GM18951 (cell line): ENCODE results near the gene PHACTR1.
"Not testable (repeated sequence)": the region's sequence is repeated elsewhere in the genome, so short reads cannot be mapped to it uniquely, and the experiment has no call there.

Source experiments
- POLR2A ChIP-seq: IDR thresholded peaks from 4 replicates; pipeline ENCODE4 v1.6.1; 2011; ENCODE audit warnings: mild to moderate bottlenecking; ENCODE audit not compliant: insufficient read length, insufficient read depth; ENCODE audit errors: extremely low read depth
- in situ Hi-C: fragments of 300-500 bp; cut with MboI; formaldehyde crosslinking; loops from one replicate; pipeline ENCODE4 v1.12.0; 2022; ENCODE audit warnings: low sequenced_read_pairs, mixed read lengths, inconsistent platforms; ENCODE audit not compliant: unreplicated experiment

Gene PHACTR1

DNA sequence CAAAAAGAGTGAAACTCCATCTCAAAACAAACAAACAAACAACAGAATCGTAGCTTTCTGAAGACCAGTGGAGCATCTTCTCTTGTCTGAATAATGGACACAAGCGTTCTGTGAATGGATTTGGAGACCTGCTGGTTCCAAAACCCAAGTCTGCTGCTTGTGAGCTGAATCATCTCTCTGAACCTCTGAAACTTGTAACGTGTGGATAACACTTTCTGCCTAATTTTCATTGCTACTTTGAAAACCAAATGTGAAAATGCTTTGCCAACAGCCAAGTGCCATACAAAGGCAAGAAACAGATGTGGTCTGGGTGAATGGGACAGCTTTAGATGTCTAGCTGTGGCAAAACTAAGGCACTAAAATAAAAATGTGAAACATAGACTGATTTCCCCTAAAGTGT, 44.3 kb downstream of the PHACTR1 start:
- in situ Hi-C loops: no loop called here
- no peak for TF ChIP-seq POLR2A

DNA sequence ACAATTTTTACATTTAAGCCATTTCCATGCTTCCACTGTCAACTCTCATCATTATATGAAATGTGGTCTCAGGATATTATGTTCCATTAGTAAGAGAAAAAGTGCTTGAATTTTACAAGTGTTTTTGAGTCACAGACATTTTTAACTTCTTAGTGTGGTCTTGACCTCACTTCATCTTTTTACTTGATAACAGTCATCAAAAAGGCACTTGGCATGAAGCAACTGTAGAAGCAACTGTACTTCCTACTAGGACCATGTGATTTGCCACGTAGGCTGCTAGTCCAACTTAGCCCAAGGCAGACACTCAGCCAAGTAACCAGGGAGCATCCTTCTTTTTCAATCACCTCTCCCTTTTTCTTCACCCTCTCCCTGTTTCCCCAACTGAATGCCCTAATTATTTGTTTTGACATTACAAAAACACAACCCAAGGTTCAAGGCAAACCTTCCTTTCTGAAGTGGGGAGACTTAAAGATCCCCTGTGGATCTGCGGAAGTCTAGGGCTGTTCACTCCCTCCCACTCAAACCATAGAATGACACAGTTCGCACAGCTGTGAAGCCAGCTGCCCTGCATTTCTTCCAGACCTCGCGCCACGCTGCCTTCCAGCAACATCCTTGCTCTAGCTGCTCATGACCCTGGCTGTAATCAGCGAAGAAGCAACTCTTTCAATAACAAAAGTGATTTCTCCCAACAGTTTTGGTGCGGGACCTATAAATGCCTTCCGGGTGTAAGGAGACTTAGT, 45.0 kb downstream of the PHACTR1 start:
- TF ChIP-seq POLR2A: no peak

DNA sequence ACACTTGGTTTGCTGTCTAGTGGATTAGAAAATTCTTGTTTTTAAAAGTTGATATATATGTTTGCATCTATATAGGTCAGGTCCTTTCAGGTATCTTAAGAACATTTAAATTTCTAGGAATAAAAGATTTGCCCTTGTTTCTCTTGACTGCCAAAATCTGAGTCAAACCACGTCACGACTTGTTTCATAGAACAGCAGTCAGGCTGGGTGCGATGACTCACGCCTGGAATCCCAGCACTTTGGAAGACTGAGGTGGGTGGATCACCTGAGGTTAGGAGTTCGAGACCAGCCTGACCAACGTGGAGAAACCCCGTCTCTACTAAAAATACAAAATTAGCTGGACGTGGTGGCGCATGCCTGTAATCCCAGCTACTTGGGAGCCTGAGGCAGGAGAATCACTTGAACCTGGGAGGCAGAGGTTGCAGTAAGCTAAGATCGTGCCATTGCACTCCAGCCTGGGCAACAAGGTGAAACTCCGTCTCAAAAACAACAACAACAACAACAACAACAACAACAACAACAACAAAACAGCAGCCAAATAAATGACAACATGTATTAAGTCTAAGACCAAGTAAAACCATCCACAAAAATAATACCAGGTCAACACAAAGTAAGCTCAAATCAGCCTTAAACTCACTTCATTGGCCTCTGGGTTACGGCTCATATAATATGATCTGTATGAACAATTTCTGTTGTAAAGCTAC, 46.3 kb downstream of the PHACTR1 start:
- in situ Hi-C loops: not testable (repeated sequence)

More for the DNA sequence above, 45.0 kb downstream of the PHACTR1 start:
- in situ Hi-C loops: no loop called here

DNA sequence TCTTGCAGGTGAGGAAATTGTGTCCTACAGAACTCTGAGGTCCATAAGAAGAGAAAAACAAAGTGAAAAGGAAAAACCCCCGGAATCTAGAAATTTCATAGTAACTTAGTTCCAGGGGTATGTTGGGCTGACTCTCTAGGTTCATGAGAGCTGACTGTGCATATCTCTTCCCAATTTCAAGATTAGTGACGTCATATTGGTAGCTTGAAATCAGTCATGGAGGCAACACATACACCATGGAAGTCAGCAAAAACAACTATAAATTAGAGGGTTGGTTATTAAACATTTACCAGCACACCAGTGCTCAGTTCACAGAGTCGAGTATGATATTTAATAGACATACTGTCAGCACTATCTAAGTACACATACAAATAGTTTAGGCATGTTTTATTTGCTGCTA, 49.8 kb downstream of the PHACTR1 start:
- in situ Hi-C loops: no loop called here

DNA sequence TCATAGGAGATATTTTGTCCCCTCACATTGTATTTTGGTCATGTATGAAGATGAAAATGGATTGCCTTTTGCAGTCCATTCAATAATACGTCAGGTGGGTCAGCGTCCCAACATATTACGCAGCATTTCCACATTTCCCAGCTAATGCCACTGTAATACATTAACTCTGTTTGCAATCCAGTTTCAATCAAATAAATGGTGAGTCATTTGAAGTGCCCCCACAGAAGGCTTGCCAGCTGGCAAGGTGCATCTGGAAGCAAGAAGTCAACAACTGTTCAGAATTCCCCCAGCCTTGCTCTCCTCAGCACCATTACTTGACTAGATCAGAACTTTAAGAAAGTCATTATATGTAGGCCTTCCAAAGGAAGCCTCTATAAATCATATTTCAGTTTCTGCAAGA, 50.4 kb downstream of the PHACTR1 start:
- TF ChIP-seq POLR2A: no peak
- in situ Hi-C loops: no loop called here

More for the DNA sequence above, 49.8 kb downstream of the PHACTR1 start:
- TF ChIP-seq POLR2A: no peak

DNA sequence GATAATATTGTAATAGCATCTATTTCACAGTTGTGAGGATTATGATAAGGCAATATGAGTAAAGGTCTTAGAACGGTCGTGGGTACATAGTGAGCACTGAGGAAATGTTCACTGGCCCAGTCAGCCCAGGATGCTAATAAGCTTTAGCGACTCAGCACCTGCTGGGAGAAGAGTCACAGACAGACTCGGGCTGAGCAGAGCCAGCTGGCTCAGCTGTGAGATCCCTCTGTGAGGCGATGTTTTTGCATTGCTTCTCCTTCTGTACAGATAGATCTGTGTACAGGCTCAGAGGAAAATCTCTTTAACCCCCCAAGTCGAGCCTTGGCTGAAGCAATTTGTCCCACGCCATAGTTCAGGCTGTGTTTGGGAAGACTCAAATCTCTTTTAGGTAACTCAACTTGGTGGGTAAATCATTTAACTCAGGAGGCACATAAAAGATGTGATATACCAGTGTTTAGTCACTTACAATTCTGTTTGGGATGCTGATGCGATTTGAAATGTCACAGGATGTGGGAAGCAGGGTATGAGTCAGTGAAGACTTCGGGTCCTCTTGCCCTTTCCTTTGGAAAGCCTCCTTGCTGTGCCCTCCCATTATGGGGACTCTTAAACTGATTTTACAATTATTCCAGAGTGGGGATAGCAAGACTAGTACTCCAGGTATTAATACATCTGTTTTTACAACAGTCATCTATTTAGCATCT, 53.1 kb downstream of the PHACTR1 start:
- no peak for TF ChIP-seq POLR2A
- in situ Hi-C loops: no loop called here

DNA sequence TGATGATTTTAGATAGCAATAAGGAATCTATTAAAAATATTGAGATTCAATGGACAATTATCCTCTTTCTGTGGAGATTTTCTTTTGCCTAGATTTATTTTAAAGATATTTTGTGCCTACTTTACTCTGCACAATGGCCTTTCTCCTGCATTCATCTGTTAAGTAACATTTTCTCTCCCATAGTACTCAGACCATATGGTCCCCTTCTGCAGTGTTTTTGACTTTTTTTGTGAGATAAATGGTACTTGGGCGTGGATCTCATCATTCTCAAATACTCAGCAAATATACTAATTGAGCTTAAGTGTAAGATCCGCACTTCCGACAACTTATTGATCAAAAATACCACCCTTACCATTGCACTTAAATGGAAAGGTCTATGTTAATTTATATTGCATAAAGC, 55.8 kb downstream of the PHACTR1 start:
- TF ChIP-seq POLR2A: no peak
- in situ Hi-C loops: no loop called here

DNA sequence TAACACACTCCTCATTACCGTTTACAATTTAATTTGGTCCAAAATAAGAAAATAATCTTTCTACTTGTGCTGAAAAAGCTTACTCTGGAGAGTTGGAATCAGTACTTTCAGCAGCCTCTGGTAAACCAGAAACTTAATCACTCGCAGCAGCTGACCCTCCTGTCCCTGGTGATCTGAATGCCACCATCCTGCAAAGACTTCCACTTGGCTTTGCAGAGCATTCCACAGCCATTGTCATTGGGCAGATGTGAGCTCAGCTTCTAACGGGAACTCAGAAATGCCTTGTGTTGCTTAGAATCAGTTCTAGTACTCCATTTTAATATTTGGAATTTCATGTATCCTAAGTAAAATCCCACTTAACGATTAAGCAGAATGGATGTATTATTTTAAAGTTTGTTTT, 59.7 kb downstream of the PHACTR1 start:
- in situ Hi-C loops: no loop called here

DNA sequence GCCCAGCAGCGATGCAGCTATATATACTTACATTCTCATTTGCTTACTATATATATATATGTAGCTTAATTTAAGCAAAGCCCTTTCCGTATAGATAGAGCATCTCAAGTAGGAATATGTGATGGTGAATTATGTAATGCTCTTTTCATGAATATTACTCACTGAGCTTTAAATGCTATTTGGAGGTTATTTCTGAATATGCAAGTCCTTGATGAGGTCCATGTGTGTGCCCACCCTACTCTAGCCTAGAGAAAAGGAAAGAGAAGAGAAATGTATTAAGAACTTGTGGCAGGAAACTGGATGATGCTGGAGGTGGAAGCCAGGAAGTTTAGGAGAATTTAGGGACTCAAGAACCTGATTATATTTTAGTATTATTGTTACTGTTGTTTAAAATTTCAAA, 63.2 kb downstream of the PHACTR1 start:
- no peak for TF ChIP-seq POLR2A
- in situ Hi-C loops: no loop called here

More for the DNA sequence above, 59.7 kb downstream of the PHACTR1 start:
- no peak for TF ChIP-seq POLR2A

DNA sequence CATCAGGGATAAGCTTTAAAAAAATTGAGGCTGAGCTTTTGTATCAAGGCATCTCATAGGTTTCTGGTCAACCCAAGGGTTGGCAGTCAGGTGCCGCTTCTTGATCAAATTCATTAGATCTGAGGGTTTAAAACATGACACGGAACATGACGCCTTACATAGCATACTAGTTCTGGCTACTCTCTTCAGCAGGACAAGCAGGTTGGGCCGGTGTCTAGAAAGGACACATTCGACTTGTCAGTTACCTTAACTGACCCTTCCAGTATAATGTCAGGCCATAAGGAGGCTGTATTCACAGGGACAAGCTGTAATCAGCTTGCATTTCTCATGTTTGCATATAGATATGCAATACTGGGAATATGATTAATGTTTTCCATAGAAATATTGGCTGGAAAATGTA, 65.6 kb downstream of the PHACTR1 start:
- TF ChIP-seq POLR2A: no peak
- in situ Hi-C loops: no loop called here

DNA sequence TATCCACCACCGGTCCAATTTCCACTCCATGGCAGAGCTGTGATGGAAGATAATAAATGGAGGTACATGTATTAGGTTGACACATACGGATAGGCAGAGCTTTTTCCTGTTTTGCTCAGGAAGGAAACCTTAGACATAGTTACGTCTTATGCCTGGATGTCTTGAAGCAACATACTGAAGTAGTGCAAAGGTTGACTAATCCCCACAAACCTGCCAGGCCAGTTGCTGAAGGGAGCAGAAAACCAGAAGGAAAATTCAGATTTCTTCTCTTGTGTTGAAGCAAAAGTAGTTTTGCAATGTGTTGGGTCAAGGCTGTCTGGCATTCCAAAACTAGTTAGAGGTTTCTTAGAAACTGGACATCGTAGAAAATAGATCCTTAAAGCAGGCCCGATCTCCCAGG, 68.7 kb downstream of the PHACTR1 start:
- TF ChIP-seq POLR2A: no peak

DNA sequence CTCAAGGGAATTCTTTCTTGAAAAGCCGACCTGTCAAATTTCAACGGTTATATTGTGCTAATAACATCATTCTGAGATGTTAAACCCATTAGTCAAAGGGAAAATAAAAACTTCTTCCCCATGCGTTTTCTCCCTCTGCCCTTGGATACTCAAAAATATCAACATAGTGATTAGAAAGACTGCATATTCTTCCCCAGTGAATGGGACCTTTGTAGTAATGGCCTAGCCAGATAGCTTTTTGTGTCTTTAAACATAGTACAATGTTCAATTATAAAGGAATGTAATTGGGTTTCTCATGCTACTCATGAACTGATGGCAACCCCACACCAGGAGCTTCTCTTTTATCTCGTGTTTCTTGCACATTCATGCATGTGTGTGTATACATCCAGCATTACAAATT, 69.4 kb downstream of the PHACTR1 start:
- in situ Hi-C loops: no loop called here
- no peak for TF ChIP-seq POLR2A

More for the DNA sequence above, 68.7 kb downstream of the PHACTR1 start:
- in situ Hi-C loops: no loop called here

DNA sequence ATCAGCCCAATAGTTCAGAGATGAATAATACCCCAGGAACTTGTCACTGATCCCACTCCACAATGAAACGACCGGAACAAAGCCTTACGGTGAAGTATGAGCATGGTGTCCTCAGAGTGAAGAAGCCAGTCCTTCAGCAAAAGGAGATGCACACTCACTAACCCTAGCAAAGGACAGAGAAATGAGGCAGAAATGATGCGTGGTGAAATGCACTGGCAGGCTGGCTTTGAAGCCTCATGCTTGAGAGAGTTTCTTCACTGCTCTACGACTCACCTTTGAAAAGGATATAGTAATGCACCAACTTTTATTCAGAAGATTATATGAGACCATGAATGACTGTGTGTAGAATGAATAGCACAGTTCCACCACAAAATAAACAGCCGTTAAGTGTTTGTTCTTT, 74.8 kb downstream of the PHACTR1 start:
- TF ChIP-seq POLR2A: no peak
- in situ Hi-C loops: no loop called here

DNA sequence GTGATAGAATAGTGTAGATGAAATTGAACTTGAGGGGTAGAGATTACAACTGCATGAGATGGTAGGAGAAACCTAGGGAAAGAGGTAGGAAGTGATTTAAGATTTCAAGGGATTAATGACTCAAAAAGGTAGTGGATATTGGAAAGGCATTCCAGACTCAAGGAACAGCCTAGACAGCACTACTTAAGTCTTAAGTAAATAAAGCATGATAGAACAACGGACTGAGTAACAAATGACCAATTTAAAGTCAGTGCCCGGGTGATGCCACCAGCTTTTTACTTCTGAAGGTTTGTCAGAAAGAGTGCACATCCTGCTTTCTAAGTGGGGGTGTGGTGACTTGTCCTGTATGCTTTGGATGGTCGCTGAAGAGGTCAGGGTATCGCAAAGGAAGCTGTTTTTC, 81.8 kb downstream of the PHACTR1 start:
- no peak for TF ChIP-seq POLR2A
- in situ Hi-C loops: no loop called here
